Measurements from ENCODE around the gene WAC. TPM values are rescaled to one million over a fixed set of nuclear protein-coding genes. Genes with fewer than 3 reads are reported as not detected.
A peak's percentile ranks its signal among the peaks of the same experiment; 100 is the strongest.
"Not testable (repeated sequence)": the region's sequence is repeated elsewhere in the genome, so short reads cannot be mapped to it uniquely, and the experiment has no call there.

The WAC gene, protein sequence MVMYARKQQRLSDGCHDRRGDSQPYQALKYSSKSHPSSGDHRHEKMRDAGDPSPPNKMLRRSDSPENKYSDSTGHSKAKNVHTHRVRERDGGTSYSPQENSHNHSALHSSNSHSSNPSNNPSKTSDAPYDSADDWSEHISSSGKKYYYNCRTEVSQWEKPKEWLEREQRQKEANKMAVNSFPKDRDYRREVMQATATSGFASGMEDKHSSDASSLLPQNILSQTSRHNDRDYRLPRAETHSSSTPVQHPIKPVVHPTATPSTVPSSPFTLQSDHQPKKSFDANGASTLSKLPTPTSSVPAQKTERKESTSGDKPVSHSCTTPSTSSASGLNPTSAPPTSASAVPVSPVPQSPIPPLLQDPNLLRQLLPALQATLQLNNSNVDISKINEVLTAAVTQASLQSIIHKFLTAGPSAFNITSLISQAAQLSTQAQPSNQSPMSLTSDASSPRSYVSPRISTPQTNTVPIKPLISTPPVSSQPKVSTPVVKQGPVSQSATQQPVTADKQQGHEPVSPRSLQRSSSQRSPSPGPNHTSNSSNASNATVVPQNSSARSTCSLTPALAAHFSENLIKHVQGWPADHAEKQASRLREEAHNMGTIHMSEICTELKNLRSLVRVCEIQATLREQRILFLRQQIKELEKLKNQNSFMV
- 10 to 100 TPM; 75.4 to 94.1 TPM for total RNA-seq

DNA sequence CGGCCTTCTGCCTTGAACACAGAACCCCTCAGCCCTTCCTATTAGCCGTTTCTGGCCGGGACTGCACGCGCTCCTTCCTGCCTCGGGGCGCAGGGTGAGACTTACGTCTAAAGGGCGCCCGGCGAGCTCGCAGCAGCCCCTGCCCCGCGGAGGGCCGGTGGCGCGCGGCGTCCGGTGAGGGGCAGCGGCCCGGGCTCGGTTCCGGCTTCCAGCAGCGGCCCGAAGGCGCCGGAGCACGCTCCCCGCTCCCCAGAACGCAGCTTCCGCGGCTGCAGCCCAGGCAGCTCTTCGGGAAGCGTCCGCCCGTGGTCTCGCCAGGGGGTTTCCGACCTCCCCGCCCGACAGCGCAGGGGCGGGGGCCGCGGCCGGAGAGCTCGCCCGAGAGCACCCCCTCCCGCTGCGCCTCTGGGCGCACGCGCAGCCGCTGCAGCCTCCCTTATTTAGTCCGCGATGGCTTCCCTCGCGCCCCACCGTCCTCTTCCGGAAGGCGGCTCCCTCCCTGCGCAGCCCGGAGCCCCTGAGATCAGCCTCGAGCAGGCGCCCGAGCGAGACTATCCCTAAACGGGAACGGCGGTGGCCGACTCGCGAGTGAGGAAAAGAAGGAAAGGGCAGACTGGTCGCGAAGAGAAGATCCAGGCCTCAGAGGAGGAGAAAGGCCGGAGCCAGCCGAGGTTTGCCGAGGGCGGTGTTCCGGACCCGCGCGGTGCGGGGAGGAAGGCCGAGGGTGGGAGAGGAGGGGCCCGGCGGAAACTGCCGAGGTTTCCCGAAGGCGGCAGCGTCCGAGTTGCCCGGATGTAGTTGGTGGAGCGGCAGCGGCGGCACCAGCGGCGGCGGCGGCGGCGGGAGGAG lies at the start of gene WAC:
Gene WAC, plus strand, starts transcription at position 782 of the 849 bp plus-strand sequence. CDS start 462 bp downstream, outside the sequence.
- DNase-seq (ENCODE audit: low spot score): peak; percentile 93
- Histone ChIP-seq H3K9me3 (no peaks in the 10 kb centered on the region), H3K27me3 (no peaks in the 10 kb centered on the region), H3K4me1 (peaks cover 0 to 50% of the 10 kb centered on the region in 2 donors), H3K27ac (peak within 1 kb of the TSS; percentile 99), H3K36me3 (peaks cover 27% of the 10 kb centered on the region), H3K4me3 (peak within 1 kb of the TSS; percentile 94 to 97)
- TF ChIP-seq, protein P1, sequence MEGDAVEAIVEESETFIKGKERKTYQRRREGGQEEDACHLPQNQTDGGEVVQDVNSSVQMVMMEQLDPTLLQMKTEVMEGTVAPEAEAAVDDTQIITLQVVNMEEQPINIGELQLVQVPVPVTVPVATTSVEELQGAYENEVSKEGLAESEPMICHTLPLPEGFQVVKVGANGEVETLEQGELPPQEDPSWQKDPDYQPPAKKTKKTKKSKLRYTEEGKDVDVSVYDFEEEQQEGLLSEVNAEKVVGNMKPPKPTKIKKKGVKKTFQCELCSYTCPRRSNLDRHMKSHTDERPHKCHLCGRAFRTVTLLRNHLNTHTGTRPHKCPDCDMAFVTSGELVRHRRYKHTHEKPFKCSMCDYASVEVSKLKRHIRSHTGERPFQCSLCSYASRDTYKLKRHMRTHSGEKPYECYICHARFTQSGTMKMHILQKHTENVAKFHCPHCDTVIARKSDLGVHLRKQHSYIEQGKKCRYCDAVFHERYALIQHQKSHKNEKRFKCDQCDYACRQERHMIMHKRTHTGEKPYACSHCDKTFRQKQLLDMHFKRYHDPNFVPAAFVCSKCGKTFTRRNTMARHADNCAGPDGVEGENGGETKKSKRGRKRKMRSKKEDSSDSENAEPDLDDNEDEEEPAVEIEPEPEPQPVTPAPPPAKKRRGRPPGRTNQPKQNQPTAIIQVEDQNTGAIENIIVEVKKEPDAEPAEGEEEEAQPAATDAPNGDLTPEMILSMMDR (IDR thresholded peaks at IDR 0.05): no peak

DNA sequence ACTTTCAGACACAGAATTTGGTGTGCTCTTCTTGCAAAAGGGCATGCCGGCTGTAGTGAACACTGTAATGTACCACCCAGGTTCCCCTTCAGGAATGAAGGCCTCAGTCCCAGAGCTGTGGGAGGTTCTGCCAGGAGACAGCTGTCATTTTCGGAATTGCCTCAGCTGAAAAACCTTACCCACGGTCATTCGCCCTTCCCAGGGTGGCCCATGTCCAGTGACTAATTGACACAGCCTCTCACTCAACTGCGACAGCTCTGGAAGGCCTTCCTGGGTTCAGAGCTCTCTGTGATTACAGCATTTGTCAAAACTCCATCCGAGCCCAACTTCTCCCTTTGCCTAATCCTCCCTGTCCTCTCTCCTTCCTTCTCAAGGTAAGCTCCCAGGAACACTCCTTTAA lies 43.7 kb upstream of the WAC start:
- no peak for DNase-seq (ENCODE audit: low spot score)
- no peaks in the 10 kb centered on the region for H3K9me3 ChIP-seq
- H3K27me3 ChIP-seq: no peaks in the 10 kb centered on the region
- no peaks in the 10 kb centered on the region for H3K36me3 ChIP-seq
- TF ChIP-seq, protein P1 (IDR thresholded peaks at IDR 0.05): no peak
- H3K4me3 ChIP-seq: no peak overlapping the region
- H3K27ac ChIP-seq: no peak overlapping the region
- H3K4me1 ChIP-seq: no peaks in the 10 kb centered on the region

DNA sequence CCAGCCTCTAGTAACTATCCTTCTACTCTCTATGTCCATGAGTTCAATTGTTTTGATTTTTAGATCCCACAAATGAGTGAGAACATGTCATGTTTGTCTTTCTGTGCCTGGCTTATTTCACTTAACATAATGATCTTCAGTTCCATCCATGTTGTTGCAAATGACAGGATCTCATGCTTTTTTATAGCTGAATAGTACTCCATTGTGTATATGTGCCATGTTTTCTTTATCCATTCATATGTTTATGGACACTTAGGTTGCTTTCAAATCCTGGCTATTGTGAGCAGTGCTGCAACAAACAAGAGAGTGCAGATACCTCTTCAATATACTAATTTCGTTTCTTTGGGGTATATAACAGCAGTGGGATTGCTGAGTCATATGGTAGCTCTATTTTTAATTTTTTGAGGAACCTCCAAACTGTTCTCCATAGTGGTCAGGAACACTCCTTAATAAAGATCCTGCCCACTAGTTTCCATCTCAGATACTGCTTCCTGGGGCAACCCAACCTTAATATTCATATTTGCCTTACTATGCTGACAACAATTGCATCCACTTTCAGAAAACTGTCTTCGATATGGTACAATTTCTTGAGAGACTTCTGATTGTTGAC lies 42.6 kb upstream of the WAC start:
- not testable (repeated sequence) for H3K4me3 ChIP-seq; H3K9me3 ChIP-seq; H3K36me3 ChIP-seq; H3K4me1 ChIP-seq; DNase-seq (ENCODE audit: low spot score); H3K27me3 ChIP-seq; H3K27ac ChIP-seq

DNA sequence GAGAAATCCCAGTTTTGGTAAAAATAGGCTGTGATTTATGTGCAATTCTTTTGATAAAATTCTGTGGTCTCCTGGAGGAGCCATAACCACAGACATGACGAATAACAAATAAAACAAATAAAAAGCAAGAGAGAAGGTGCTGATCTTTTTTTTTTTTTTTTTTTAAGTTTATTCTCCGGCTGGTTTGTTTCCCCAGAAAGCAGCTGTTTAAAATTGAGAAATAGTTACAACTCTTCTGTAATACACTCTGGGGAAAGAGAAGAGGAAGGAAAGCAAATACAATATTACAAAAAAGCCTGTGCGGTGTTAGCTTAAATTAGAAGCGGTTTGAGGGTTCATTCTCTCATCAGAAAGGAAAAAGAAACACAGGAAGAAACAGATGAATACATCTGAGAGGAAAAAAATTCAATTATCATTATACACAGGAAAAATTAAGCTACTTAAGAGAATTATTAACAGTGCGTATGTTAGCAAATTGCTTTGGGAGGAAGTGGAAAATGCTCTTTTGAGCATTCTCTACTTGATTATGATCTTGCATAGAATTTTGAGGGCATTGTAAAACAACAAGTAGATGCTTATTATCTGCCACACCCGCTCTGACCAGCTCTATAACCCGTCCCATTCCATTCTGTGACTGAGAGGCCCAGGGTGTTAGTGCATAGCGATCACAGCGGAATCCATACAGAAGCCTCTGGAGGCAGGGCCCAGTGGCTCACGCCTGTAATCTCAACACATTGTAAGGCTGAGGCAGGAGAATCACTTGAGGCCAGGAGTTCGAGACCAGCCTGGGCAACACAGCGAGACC lies 40.6 kb upstream of the WAC start:
- TF ChIP-seq, protein P1 (IDR thresholded peaks at IDR 0.05): no peak
- H3K4me1 ChIP-seq: no peaks in the 10 kb centered on the region
- H3K9me3 ChIP-seq: no peaks in the 10 kb centered on the region
- H3K4me3 ChIP-seq: no peak overlapping the region
- DNase-seq (ENCODE audit: low spot score): no peak
- H3K27me3 ChIP-seq: no peaks in the 10 kb centered on the region
- no peak overlapping the region for H3K27ac ChIP-seq
- H3K36me3 ChIP-seq: no peaks in the 10 kb centered on the region

DNA sequence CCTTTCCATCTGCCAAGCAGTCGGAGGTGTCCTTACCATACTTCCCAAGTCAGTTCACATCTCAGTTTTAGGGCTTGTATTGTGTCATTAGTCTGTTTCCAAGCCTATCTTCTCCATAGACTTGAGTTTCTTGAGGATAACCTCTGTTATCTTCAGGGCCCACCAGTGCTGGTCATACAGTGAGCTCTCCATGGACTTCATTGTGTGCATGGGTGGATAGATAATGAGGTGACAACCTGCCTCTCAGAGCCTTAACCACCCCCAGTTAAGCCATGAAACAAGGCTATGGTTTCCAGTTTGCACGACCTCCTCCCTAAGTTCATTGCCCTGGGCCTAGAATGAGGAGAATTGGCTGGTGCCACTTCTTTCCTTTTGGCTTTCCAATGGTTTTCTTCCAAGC lies 38.5 kb upstream of the WAC start:
- H3K27ac ChIP-seq: no peak overlapping the region
- H3K27me3 ChIP-seq: no peaks in the 10 kb centered on the region
- TF ChIP-seq, protein P1 (IDR thresholded peaks at IDR 0.05): no peak
- no peaks in the 10 kb centered on the region for H3K4me1 ChIP-seq
- DNase-seq (ENCODE audit: low spot score): no peak
- H3K9me3 ChIP-seq: no peaks in the 10 kb centered on the region
- no peaks in the 10 kb centered on the region for H3K36me3 ChIP-seq
- H3K4me3 ChIP-seq: no peak overlapping the region

Data from right atrium auricular region (tissue), 2 donors.